Astrocyte of the spinal cord (primary cell): ENCODE measurements around the gene CHD6.

Source experiments
- DNase-seq: peaks from one replicate; pipeline ENCODE4 v3.0.0; 2011; ENCODE audit warnings: low read depth, low spot score
- H3K4me3 ChIP-seq: 2 replicates; pipeline ENCODE4 v1.5.1; 2011; ENCODE audit warnings: low read depth, mild to moderate bottlenecking, low read length, moderate library complexity
- in situ Hi-C: cut with HindIII; loops from 2 replicates; pipeline ENCODE4 v1.10.0; 2017; ENCODE audit warnings: low sequenced_read_pairs
- TF ChIP-seq, protein P1 (sequence below): IDR thresholded peaks from 2 replicates; pipeline ENCODE4 v1.5.1; 2012; ENCODE audit warnings: low read depth, mild to moderate bottlenecking, low read length, inconsistent platforms

The CHD6 gene

DNA sequence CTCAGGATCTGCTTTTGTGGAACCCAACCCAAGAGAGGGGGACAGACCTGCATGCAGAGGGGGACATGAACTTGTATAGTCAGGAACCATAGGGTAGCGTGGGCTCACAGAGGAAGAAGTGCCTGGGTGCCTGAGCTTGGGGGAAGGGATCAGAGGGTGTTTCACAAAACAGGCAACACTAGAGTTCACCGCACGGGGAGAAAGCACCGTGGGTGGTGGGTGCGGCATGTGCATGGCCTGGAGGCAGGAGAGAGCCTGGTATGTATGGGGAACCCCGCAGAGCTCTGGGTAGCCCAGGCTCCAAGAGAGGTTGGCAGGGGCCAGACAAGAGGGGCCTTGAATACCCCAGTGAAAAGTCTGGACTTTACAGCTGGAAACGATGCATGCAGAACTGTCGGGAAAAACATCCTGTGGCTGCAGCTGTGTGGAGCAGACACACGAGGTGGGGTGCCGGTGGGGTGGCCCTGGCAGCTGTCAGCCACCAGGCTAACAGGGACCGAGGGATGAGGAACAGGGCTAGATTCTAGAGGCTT lies 244.9 kb downstream of the CHD6 start:
- no peak overlapping the region for H3K4me3 ChIP-seq
- in situ Hi-C loops, result no loop called here
- no peak for DNase-seq
- TF ChIP-seq, protein P1, sequence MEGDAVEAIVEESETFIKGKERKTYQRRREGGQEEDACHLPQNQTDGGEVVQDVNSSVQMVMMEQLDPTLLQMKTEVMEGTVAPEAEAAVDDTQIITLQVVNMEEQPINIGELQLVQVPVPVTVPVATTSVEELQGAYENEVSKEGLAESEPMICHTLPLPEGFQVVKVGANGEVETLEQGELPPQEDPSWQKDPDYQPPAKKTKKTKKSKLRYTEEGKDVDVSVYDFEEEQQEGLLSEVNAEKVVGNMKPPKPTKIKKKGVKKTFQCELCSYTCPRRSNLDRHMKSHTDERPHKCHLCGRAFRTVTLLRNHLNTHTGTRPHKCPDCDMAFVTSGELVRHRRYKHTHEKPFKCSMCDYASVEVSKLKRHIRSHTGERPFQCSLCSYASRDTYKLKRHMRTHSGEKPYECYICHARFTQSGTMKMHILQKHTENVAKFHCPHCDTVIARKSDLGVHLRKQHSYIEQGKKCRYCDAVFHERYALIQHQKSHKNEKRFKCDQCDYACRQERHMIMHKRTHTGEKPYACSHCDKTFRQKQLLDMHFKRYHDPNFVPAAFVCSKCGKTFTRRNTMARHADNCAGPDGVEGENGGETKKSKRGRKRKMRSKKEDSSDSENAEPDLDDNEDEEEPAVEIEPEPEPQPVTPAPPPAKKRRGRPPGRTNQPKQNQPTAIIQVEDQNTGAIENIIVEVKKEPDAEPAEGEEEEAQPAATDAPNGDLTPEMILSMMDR, result no peak

DNA sequence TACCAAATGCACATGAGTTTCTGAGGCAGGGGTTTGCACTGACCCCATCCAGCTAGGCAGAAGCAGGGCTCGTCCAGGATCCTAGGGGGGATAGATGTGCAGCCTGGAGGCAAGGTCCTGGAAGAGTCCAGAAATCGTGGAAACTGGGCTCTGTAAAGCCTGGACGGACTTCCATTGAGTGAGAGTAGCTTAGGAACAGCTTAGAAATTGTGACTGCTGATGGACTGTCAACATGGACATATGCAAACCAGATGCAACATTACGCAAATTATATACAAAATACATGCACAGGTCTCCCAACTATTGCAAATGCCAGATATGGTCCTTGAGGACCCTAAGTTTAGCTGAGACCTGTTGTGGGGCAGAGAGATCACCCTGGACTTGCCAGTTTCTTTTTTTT lies 246.8 kb downstream of the CHD6 start:
- DNase-seq, result no peak
- TF ChIP-seq, protein P1, result no peak
- in situ Hi-C loops, result no loop called here
- no peak overlapping the region for H3K4me3 ChIP-seq

DNA sequence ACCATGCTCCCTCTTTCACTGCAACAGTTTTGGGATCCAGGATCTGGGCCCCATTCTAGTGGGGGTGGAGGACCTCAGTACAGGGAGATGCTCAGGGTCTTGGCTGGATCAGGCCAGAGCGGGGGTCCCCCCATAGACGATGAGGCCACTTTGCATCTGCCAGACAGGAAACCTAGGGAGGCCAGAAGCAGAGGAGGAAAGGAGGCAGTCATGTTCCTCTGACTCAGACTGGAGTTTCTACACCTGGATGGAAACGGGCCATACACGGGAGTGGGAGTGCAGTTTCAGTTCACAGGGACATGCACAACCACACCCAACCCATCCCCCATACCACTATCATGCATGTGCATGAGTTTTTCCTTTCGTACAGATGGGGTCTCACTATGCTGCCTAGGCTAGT lies 248.0 kb downstream of the CHD6 start:
- DNase-seq, result no peak
- in situ Hi-C loops, result no loop called here
- no peak overlapping the region for H3K4me3 ChIP-seq
- TF ChIP-seq, protein P1, result no peak

DNA sequence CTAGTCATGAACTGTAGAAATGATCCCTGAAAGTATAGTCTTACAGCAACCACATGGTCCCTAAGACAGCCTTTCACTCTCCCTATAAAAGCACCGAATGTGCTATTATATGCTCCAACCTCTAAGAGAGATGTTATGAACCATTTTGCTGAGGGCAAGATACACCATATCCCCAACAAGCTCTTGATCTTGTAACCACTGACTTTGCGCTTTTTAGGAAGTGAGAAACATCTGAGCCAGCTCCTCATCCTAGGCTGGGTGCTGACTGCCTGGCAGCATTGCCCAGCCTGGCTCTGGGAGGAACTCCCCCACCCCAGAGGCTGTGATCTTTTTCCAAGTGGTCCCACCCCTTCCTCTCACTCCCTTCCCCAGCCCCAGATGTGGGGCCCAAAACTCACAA lies 248.5 kb downstream of the CHD6 start:
- in situ Hi-C loops, result no loop called here

DNA sequence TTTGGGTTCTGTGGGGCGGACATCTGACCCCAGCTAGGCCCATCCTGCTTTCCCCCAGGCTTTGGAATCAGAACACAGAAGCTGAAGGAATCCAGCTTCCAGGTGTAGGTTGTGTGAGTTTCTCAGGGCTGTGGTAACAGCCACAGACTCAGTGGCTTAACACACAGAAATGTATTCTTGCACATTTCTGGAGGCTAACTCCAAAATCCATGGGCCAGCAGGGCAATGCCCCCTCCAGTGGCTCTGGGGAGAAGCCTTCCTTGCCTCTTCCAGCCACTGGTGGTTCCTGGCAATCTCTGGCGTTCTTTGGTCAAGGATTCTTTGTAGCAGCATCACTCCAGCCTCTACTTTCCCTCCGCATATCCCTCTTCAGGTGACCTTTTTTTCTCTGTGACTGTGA lies 250.2 kb downstream of the CHD6 start:
- TF ChIP-seq, protein P1, result no peak
- no peak for DNase-seq
- in situ Hi-C loops, result no loop called here
- H3K4me3 ChIP-seq, result no peak overlapping the region

More for the DNA sequence above, 248.5 kb downstream of the CHD6 start:
- no peak overlapping the region for H3K4me3 ChIP-seq
- TF ChIP-seq, protein P1, result no peak
- DNase-seq, result no peak

DNA sequence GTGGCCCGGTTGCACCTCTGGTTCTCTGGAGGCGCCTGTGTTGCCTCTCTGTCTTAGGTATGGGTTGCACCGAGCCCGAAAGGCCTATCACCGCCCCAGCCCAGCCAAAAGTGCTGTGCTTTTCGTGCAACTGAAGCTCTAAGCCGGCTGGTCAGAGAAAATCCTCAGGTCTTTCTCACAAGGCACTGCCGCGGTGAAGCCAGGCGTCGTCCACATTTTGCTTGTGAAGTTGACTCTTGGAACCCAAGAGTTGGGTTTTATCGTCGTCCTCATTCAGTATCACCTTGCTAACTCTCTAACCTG lies 250.8 kb downstream of the CHD6 start:
- DNase-seq, result no peak
- in situ Hi-C loops, result no loop called here
- H3K4me3 ChIP-seq, result no peak overlapping the region
- TF ChIP-seq, protein P1, result no peak
